Lower leg skin (tissue), 3 donors: ENCODE measurements around the gene SOCS1.

Experiments
- CTCF ChIP-seq, 3 donors: fragments of 450-650 bp; IDR thresholded peaks; one replicate each; pipeline ENCODE4 v1.5.1; 2016; ENCODE audit warnings: antibody characterized with exemption in 3 of 3, mild to moderate bottlenecking in 3 of 3, moderate library complexity in 2 of 3
- POLR2A ChIP-seq, 2 donors: fragments of 450-650 bp; IDR thresholded peaks; one replicate each; pipeline ENCODE4 v1.6.1; 2016 to 2017; ENCODE audit warnings: antibody characterized with exemption in 2 of 2, mild to moderate bottlenecking in 1 of 2, moderate library complexity in 1 of 2

- TF ChIP-seq CTCF (IDR thresholded peaks at IDR 0.05) (no peak), POLR2A (IDR thresholded peaks at IDR 0.05) (no peak)
Measured at GRCh38 chr16:11205065-11205699, 50.8 kb downstream of the SOCS1 start.
